ENCODE data around the gene MCCC2. TPM values are rescaled to one million over a fixed set of nuclear protein-coding genes. Genes with fewer than 3 reads are reported as not detected.
"Not testable (repeated sequence)": the region's sequence is repeated elsewhere in the genome, so short reads cannot be mapped to it uniquely, and the experiment has no call there.

The MCCC2 gene
- total and polyA plus RNA-seq, 2 donors from 2014 or later = 57.7 to 61.0 TPM

- Histone ChIP-seq H3K27me3 (ENCODE audit: control insufficient read depth, insufficient read depth, low read length) (no peaks in the 10 kb centered on the region), H3K9ac (ENCODE audit: low read length in 3 of 3) (no peak overlapping the region), H3K4me1 (ENCODE audit: control insufficient read depth in 2 of 3, insufficient read depth in 2 of 3, low read depth in 1 of 3, low read length in 3 of 3) (no peaks in the 10 kb centered on the region), H3K27ac (ENCODE audit: low read depth in 2 of 2, low read length in 2 of 2) (no peak overlapping the region), H3K36me3 (ENCODE audit: control insufficient read depth in 2 of 3, insufficient read depth in 3 of 3, low read length in 3 of 3) (peaks cover 8 to 15% (median 10%) of the 10 kb centered on the region in 3 donors), H3K9me3 (ENCODE audit: control insufficient read depth in 2 of 3, insufficient read depth in 1 of 3, low read length in 3 of 3) (no peaks in the 10 kb centered on the region), H3K4me3 (ENCODE audit: low read length in 3 of 3) (no peak overlapping the region)
- DNase-seq (no peak), FAIRE-seq (no peak)
- TF ChIP-seq CTCF (IDR thresholded peaks at IDR 0.05; ENCODE audit: borderline replicate concordance, extremely low read depth, insufficient read depth) = no peak
- intact Hi-C loops (cut with DNase I) = no loop called here
These were observed 9.9 kb downstream of the MCCC2 start for GRCh38 chr5:71597001-71597400.

GRCh38 chr5:71600783-71601182 lies 13.6 kb downstream of the MCCC2 start:
- intact Hi-C loops (cut with DNase I) = no loop called here
- Histone ChIP-seq H3K4me1 (ENCODE audit: control insufficient read depth in 2 of 3, insufficient read depth in 2 of 3, low read depth in 1 of 3, low read length in 3 of 3) (no peaks in the 10 kb centered on the region), H3K4me3 (ENCODE audit: low read length in 3 of 3) (no peak overlapping the region), H3K9ac (ENCODE audit: low read length in 3 of 3) (no peak overlapping the region), H3K27ac (ENCODE audit: low read depth in 2 of 2, low read length in 2 of 2) (no peak overlapping the region), H3K9me3 (ENCODE audit: control insufficient read depth in 2 of 3, insufficient read depth in 1 of 3, low read length in 3 of 3) (no peaks in the 10 kb centered on the region), H3K27me3 (ENCODE audit: control insufficient read depth, insufficient read depth, low read length) (no peaks in the 10 kb centered on the region), H3K36me3 (ENCODE audit: control insufficient read depth in 2 of 3, insufficient read depth in 3 of 3, low read length in 3 of 3) (peaks cover 9 to 27% (median 20%) of the 10 kb centered on the region in 3 donors)
- FAIRE-seq (no peak), DNase-seq (no peak)
- no peak for TF ChIP-seq CTCF (IDR thresholded peaks at IDR 0.05; ENCODE audit: borderline replicate concordance, extremely low read depth, insufficient read depth)

GRCh38 chr5:71601222-71602026 lies 14.3 kb downstream of the MCCC2 start:
- TF ChIP-seq CTCF (IDR thresholded peaks at IDR 0.05; ENCODE audit: borderline replicate concordance, extremely low read depth, insufficient read depth) = peak; percentile 41
- no peaks in the 10 kb centered on the region for H3K9me3 ChIP-seq (ENCODE audit: control insufficient read depth in 2 of 3, insufficient read depth in 1 of 3, low read length in 3 of 3)
- FAIRE-seq = no peak
- peaks cover 8 to 27% (median 17%) of the 10 kb centered on the region in 3 donors for H3K36me3 ChIP-seq (ENCODE audit: control insufficient read depth in 2 of 3, insufficient read depth in 3 of 3, low read length in 3 of 3)
- H3K27me3 ChIP-seq (ENCODE audit: control insufficient read depth, insufficient read depth, low read length) = no peaks in the 10 kb centered on the region
- intact Hi-C loops (cut with DNase I) = no loop called here
- H3K4me1 ChIP-seq (ENCODE audit: control insufficient read depth in 2 of 3, insufficient read depth in 2 of 3, low read depth in 1 of 3, low read length in 3 of 3) = no peaks in the 10 kb centered on the region
- H3K27ac ChIP-seq (ENCODE audit: low read depth in 2 of 2, low read length in 2 of 2) = no peak overlapping the region
- H3K4me3 ChIP-seq (ENCODE audit: low read length in 3 of 3) = no peak overlapping the region
- DNase-seq = peak in 2 of 5 donors; percentile 37 to 54
- no peak overlapping the region for H3K9ac ChIP-seq (ENCODE audit: low read length in 3 of 3)

GRCh38 chr5:71609916-71610315 lies 22.8 kb downstream of the MCCC2 start:
- H3K36me3 ChIP-seq (ENCODE audit: control insufficient read depth in 2 of 3, insufficient read depth in 3 of 3, low read length in 3 of 3); H3K4me1 ChIP-seq (ENCODE audit: control insufficient read depth in 2 of 3, insufficient read depth in 2 of 3, low read depth in 1 of 3, low read length in 3 of 3); H3K4me3 ChIP-seq (ENCODE audit: low read length in 3 of 3); intact Hi-C loops (cut with DNase I); H3K27ac ChIP-seq (ENCODE audit: low read depth in 2 of 2, low read length in 2 of 2); FAIRE-seq; DNase-seq; H3K9ac ChIP-seq (ENCODE audit: low read length in 3 of 3); H3K9me3 ChIP-seq (ENCODE audit: control insufficient read depth in 2 of 3, insufficient read depth in 1 of 3, low read length in 3 of 3); H3K27me3 ChIP-seq (ENCODE audit: control insufficient read depth, insufficient read depth, low read length): not testable (repeated sequence)
